Germinal center (tissue), 1 donor: ENCODE results near the gene SYNE2.
"Not testable (repeated sequence)": the region's sequence is repeated elsewhere in the genome, so short reads cannot be mapped to it uniquely, and the experiment has no call there.

Experiments used
- DNase-seq: peaks from one replicate; pipeline ENCODE4 v3.0.0; 2012; ENCODE audit warnings: mixed read lengths, low spot score

Gene SYNE2

DNA sequence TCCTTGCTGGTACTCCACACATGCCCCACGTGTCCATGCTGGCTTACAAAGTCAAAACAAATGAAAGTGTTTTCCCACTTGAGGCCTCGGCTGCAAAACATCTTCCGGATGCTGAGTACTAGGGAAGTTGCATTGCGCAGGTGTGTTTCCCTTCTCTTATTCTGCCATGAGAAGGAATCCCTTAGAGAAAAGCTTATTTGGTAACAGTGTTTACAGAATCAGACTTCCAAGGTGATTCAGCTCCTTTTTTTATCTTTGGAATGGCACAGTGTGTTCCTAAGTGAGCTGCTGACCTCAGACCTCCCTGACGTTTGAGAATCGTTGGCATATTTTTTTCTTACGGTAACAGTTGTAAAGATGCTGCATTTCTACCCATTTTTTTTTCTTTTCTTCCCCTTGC is 230.0 kb downstream of the SYNE2 start:
- DNase-seq = no peak

DNA sequence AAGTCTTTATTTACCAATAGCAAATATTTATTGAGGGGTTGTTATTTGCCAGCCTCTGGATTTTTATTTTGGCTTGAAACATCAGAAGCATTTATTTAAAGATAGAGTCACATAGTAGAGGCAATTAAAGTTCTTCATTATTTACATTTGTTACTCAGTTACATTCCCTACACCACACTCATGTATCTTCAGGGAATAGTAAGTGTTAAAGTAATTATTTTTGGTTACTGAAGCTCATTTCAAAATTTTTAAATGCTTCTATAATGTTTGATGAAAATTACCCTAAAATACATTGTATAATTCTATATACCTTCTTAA is 235.8 kb downstream of the SYNE2 start:
- no peak for DNase-seq

DNA sequence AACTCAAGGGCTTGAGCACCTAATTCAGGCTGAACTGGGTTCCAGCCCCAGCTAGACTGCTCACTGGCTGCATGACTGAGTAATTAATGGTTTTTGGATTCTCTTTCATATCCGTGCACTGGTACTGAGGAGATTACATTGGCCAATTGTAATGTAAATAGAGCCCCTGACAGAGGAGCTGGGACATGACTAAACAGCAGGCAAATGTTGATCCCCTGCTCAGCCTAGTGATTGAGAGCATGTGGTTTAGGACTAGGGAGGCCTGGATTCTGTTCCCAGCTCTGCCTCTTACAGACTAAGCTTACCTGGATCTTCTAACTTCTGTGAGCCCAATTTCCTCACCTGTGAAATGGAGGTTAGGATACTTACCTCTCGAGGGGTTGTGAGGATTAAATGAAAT is 237.1 kb downstream of the SYNE2 start:
- no peak for DNase-seq

DNA sequence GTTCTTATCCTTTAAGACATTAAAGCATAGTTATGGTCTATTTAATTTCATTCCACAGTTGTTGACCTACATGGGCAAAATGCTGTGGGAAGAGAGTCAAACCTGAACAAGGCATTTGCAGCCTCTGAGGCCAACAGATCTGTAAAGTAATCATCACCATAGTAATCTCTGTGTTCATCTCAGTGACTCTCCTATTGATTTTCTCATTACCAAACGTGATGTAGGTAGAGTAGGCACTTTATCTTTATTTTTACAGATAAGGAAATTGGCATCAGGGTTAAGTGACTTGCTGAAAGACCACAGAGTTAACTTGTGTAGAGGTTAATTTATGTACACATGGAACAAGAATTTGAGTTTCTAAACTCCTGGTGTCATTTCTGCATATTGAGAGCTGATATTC is 238.4 kb downstream of the SYNE2 start:
- DNase-seq = no peak

DNA sequence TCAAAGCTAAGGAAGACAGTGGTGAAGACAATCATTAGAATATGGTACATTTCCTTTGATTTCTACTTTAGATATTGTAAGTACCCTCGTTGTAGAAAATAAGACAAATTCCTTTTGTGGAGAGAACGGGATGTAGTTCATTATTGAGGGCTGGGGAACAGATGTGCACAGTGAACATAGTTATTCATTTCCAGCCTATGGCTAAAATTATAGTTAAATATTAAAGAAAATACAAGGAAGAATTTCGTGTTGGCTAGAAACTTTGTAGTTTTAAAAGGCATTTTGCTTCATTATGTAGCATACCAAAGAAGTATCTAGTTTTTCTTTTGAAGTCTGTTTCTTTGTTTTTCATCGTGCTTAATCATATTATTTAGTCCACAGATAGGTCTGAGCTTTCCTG is 239.5 kb downstream of the SYNE2 start:
- DNase-seq = no peak

DNA sequence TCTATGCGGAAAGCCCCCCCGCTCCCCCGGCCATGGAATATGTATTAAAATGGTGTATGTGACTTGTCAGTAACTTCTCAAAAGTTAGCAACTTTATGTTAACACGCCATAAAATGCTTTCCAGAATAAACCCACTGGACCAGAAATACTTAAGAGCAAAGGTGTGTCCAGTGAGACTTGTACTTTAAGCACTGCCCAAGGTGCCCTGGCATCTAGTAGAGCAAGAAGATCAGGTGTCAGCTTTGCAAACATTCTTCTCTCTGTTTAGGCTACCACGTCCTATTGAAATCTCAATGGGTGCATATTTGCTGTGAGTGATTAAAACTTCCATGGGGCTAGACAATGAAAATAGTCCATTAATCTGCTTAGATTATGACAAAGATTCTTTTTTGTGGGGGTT is 240.1 kb downstream of the SYNE2 start:
- no peak for DNase-seq

DNA sequence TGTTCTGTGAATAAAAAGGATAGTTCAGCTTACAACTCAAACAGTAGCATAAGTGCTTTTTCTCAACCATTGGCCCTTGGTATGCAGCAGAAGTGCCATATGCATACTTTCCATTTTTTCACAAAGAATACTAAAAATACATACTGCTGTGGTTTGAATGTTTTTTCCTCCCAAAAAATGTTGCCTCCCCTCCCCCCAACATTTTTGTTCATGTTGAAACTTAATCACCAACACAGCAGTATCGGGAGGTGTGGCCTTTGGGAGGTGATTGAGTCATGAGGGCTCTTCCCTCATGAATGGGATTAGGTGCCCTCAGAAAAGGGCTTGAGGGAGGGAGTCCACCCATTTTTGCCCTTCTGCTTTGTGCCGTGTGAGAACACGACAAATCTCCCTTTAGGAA is 242.8 kb downstream of the SYNE2 start:
- DNase-seq = no peak

DNA sequence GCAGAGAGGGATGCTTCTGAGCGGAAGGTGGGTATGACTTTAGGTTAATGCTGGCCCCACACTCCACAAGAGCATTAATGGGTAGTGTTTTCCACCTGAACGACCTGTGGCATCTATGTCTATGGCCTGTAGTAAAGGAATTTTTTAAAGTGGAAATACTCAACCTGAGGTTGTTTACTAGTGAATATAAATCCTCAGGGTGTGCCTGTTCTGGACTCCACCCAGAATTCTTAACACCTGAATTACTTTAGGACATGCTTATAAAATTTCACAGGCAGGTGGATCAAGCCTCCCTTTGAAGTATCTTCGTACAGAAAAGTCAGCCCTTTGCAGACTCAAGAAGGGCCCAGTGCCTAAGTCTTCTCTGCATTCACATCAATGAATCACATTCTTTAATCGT is 245.3 kb downstream of the SYNE2 start:
- DNase-seq = no peak

DNA sequence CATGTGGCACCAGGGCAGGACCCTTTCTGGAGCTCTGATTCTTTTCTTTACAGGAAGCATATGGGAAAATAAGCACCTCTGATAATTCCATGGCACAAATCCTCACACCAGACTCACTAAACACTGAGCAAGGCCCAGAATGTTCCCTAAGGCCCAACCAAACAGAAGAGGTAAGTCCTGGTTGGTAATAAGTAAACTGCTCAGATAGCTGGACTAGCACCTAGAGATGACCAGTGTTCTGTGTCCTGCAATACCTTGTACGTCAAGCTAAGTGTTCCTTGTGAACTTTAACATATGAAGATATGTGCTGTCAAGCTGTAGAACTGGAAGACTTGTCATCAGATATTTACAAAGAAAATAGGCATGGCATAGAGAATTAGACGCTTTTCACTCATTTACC is 254.6 kb downstream of the SYNE2 start:
- DNase-seq = no peak

DNA sequence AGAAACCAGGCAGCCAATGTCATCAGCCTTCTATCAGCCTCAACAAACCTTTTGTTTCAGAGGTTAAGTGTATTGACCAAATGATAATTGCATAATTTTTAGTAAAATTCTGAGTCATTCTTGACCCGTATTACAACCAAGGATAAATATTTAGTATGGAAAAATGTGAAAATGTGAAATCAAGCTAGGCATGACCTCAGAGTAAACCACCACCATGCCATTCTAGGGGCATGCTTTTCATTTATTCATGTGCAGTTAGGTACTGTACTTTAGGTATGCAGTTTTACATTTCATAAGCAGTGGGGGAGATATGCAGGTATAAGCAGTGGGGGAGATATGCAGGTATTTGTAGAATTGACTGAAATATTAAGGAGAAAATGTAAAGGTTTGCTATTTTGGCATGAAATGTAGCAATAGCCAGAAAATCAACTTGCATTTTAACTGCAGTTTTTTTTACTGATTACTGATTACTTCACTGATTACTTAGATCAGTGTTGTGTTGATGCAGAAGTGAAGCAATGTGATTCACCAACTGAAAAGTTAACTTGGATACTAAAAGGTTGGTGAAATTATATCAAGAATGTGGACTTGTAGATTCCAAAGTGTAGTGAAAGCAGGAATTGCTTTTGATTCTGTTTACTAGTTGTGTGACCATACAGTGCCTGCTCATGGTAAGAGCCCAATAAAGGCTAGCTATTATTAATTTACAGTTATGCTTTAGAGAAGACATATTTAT is 257.2 kb downstream of the SYNE2 start:
- no peak for DNase-seq

DNA sequence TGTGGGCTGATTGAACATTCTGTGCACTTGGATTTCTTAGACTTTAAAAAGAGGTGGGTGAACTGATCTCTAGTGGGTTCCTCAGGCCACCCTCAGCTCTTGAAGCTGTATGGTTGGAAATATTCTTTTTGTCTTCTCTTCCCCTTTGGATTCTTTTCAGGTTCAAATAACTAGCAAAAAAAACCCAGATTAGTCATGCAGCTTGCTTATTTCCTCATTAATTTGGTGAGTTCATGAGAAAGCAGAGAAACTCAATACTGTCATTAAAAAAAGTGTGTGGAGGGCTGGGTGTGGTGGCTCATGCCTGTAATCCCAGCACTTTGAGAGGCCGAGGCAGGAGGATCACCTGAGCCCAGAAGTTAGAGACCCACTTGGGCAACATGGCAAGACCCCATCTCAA is 258.0 kb downstream of the SYNE2 start:
- DNase-seq = no peak

DNA sequence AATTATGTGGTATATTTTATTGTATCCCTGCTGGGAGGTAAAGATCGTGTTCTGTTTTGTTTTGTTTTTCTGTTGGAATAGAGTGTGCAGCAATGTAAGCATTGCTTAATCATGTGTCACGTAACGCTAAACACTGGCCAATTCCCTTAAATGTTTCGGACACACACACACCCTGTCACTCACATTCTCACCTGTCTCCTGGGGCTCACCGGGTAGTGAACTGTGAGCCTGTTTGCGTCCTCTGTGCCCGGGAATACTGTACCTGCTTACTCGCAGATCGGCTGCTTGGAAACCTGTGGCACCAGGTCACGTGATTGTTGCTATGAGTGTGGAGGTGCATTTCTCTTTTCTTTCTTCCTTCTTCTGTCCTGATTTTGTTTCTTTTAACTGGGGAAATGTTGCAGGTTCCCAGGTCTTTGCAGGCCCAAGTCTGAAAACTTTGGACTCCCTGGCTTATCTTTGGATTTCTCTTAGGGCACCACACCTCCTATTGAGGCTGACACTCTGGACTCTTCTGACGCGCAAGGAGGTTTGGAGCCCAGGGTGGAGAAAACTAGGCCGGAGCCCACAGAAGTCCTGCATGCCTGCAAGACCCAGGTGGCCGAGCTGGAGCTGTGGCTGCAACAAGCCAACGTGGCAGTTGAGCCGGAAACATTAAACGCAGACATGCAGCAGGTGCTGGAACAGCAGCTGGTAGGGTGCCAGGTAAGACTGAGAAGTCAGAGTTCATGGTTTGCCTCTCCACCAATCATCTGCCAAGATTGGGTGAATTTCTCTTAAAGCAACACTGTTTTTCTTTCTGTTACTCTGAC is 260.3 kb downstream of the SYNE2 start:
- DNase-seq = no peak

DNA sequence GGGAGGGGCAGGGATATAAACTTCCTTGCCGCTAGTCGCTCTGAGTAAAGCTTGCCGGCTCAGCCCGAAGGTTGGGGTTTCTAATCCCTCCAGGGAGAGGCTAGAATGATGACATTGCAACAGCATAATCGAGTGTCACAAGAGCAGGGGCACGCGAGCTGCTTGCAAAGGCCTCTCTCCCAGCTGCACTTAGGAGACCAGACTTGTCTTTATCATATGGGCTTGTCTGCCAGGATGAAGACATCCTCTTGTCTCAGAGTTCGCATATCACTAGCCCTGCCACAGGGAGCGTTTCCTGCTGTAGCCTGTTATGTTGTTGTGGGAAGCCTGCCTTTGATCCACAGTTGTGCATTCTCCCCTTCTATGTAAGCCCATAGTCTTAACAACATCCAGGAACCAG is 261.4 kb downstream of the SYNE2 start:
- DNase-seq = no peak

DNA sequence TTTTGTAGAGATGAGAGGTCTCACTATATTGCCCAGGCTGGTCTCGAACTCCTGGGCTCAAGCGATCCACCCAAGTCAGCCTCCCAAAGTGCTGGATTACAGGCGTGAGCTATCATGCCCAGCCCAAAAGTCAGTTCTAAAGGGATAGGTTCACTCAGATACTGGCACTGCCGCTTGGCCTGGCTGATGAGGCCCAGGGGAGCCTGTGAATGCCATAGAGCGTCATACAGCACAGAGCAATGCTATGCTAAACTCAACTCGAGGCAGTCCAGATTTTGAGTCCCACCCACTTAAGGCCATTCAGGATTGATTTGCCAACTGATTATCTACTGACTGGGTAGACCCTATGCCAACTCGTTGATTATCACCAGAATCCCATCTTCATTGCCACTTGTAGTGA is 262.0 kb downstream of the SYNE2 start:
- DNase-seq = no peak

DNA sequence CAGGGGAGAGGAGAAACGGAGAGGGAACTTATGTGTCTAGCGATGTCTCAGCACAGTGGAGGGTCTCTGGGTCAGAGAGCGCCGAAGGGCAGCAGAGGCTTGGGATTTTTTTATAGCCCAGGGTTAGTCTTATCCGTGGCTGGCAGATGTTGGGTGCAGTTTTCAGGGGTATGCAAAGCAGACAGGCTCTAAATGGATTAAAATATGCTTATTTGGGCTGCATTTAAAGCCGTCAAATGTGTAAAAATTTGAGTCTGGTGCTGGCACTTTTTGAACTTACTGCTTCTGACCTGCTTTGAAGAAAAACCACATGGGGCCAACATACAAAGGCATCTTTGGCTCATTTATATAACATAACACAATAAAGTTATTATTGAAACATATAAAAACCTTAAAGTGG is 262.6 kb downstream of the SYNE2 start:
- no peak for DNase-seq

DNA sequence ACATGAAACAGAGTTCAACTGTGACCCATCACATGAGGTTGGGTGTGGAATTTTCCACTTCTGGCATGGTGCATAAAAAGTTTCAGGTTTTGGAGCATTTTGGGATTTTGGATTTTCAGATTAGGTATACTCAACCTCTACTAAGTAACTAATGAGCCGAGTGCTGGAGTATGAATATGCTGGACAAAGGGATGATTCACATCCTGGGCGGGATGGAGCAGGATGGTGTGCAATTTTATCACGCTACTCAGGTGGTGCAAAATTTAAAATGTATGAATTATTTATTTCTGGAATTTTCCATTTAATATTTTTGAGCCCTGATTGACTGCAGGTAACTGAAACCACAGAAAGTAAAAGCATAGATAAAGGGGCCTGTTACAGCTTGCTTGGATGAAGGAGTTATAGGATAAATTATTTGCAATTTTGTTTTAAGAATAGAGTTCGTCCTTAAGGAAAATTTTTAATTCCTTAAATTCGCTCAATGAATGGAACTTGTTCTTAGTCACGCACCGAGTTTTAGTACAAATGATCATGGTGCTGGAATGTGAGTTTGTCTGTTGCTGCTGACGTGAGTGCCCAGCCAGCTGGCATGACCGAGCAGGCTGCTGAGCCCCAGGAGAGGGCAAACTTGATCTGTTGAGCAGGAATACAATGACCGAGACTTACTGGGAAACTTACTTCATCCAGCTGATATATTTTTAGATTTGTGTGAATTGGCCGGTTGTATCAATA is 265.0 kb downstream of the SYNE2 start:
- no peak for DNase-seq

DNA sequence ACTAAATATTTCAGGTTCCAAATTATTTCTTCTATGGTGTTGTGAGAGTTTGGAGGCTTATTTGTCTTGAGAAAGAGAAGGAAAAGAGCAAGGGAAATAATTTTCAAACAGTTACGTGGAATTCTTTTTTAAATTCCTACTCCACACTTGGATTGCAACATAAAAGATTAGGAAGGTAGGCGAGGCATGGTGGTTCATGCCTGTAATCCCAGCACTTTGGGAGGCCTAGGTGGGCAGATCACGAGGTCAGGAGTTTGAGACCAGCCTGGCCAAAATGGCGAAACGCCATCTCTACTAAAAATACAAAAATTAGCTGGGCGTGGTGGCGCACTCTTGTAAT is 265.6 kb downstream of the SYNE2 start:
- DNase-seq = not testable (repeated sequence)

DNA sequence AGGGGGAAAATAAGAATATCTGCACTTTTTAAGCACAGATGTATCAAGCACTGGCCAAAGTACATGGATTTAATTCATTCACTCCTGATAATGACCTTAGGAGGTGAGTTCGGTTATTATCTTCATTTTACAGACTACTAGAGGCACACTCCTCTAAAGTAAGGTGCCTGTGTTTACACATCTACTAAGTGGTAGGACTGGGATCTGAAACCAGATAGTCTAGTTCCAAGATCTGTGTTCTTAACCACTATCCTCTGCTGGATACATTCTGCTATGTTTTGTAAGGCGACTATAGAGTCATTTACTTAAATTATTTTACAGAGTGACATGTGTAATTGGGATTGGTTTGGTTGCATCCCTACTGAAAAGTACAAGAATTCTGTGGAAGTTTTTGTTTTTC is 266.1 kb downstream of the SYNE2 start:
- DNase-seq = no peak

DNA sequence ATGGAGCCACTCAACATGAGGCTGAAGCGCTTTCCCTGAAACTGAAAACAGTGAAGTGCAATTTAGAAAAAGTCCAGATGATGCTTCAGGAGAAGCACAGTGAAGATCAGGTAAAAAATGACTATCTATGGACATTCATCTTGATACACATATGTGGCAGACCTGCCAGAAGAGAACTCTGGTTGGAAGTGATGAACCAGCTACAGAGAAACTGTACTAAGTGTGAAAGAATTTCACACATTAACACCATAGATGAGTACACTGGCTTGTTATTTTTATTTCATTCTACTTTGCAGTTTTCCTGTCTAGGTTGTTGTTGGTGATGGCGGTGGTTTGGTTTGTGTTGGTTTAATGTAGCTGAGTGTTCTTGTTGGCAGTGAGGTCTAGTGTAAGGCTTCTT is 266.7 kb downstream of the SYNE2 start:
- DNase-seq = no peak

DNA sequence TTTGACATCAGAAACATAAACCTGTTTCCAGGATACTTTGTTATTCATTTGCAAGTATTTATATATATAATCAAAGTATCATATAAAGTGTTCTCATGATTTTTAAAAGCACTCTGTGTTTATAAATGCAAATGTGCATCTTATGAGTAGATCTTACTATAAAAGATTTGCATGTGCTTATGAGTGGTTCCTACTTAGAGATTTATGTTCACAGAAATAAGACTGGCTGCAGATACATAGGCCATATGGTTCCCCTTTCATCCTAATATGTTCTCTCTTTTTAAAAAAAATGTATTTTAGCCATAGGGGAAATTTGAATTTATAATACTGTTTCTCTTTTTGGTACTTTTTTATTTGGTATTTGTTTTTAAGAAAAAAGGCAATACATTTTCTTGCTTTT is 267.2 kb downstream of the SYNE2 start:
- DNase-seq = no peak

DNA sequence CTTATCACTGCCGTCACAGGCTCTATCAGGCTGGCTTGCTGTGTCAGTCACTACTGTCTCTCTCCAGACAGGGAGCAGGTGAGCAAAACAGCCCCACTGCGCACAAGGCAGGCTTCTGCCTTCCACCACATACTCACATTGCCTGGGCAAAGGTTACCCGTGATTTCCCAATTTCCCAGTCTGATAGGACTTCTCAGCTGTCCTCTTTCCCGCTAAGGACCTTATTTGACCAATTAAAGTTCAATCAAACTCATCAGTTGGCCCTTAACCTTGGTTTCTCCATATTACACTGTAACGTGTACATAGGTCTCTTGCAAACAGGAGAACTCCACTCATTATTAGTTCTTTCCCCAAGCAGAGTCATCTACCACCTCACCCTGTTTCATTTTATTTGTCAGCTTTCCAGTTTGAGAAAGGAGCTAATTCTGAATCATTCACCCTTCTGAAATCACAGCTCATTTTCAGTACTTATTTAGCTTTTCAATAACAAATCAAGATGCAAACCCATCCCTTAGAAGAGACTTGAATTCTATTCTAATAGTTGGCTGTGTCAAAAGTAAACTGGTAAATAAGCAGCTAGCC is 270.5 kb downstream of the SYNE2 start:
- no peak for DNase-seq

DNA sequence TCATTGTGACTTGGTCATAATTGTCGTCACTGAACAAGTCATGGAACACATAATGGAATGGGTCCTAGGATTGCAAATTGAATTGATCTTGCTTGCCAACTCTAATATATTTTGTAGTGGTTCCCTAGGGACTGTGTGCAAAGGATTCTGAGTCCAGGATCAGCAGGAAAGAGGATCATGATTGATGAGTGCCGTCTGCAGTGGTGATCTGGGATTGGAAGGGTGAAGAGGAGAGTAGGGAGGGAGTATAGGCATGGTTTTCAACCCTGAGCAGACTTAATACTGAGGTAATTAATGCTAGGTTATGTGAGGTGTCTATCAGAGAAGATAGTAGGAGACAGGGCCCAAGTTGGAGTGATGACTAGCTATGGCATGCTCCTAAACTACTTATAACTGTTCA is 272.5 kb downstream of the SYNE2 start:
- no peak for DNase-seq

DNA sequence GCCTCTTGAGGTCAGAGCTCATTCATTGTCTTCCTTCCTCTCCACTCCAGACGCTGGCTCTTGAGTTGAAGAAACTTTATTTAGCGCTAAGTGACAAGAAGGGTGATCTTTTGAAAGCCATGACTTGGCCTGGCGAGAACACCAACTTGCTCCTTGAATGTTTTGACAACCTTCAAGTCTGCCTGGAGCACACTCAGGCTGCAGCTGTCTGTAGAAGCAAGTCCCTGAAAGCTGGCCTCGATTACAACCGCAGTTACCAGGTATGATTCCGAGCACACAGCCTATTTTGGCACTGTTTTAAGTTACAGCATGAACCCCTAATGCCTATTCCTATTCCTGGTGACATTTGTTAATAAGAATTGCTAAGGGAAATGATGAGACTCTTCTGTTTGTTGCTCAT is 273.7 kb downstream of the SYNE2 start:
- no peak for DNase-seq
